ENCODE data around the gene HIVEP3.
A peak's percentile ranks its signal among the peaks of the same experiment; 100 is the strongest.

HIVEP3 gene

DNA sequence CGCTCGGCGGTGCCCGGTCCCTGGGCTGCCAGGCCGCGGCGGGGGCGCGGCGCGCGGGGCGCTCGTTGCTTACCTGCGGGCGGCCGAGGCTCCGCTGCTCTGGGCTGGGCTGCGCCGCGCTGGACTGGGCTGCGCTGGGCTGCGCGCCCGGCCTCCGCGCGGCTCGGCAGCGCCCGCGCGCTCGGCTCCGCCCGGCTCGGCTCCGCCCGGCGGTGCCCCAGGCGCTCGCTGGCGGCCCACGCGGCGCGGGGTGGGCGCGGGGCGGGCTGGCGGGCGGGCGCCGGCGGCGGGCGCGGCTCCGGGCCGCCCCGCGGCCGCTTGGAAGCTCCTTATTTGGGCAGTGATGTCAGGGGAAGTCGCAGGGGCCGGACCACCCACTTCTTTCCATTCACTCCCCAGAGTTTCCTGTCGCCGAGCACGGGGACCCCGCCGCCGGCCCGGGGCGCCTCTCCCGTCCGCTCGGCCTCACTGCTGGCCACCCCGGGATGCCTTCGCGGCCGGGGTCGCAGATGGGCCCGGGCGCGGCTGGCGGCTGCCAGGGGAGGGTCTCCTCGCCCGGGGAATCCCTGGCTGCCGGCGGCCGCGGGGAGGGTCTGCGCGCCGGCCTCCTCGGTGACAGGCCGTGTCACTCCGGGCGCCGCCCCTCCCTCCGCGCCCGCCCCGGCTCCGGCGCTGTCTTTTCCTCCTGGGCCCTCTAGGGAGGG is 256.5 kb downstream of the HIVEP3 start:
- peak; percentile 60 for DNase-seq

- DNase-seq, result no peak
Observed at GRCh38 chr1:41661428-41662060, 257.2 kb downstream of the HIVEP3 start.

DNA sequence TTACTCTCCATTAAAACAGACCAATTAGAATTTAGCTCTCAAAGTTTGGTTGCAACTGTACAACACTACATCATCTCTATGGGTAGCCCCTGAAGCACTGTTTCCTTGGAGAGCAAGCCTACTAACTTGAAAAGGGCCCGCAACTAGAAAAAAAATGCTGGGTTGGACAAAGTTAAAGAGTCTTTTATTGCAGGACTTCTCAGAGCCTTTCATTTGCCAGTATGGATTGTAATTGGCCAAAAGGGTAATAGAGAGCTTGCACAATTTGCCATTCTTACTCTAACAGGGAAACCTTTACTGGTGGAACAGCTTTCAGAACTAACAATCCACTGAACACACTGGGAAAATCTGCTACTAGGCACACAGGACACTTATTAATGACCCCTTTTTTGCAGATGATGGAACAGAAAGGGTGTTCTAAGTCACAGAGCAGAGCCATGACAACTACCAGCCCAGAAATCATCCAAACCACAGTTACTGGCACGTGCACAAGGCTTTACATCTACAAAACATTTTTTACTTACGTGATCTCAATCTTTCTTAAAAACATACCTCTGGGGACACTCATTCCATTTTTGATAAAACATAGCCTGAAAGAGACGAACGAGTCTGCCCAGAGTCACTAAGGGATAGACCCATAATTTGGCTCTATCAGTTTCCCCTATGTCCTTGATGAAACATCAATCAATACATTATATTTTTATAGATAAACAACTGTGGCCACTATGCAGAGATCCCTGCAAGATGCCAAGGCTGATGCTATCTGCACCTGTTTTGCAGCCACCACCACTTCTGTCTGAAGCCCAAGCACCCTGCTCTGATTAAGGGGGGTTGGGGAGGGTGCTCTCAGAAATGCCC is 257.9 kb downstream of the HIVEP3 start:
- no peak for DNase-seq

DNA sequence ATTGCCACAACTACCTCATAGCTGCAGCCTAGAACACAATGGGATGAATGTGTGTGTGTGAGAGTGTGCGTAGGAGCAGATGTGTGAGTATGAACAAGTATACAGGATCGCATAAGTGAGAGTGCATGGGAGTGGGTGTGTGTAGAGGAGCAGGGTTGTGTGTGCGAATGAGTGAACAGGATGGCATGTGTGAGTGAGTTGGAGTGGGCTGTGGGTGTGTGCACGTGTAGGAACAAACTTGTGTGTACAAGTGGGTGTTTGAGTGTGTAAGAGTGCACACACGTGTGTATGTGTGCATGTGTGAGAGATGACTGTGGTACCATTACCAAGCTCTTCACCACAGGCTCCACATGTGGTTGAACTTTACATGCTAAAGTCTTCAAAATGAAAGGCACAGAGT is 258.8 kb downstream of the HIVEP3 start:
- no peak for DNase-seq

DNA sequence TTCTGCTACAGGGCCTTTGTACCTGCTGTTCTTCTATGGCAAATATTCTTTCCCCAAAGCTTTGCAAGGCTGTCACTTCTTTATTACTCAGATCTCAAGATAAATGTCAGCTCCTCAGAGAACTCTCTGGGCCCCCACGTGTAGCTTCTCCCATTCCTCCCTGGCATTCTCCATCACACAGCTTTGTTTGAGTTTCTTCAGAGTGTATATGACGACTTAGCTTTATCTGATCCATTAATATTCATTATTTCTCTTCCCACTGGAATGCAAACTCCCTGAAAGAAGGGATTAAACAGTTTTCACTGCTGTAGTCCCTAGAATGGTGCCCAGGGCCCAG is 259.6 kb downstream of the HIVEP3 start:
- DNase-seq, result no peak

GRCh38 chr1:41658431-41659158 is 260.1 kb downstream of the HIVEP3 start:
- no peak for DNase-seq

GRCh38 chr1:41657679-41658295 is 260.9 kb downstream of the HIVEP3 start:
- DNase-seq, result no peak

GRCh38 chr1:41656825-41657500 is 261.8 kb downstream of the HIVEP3 start:
- no peak for DNase-seq

GRCh38 chr1:41656068-41656467 is 262.7 kb downstream of the HIVEP3 start:
- no peak for DNase-seq

- DNase-seq, result no peak
Observed at GRCh38 chr1:41655632-41656031, 263.1 kb downstream of the HIVEP3 start.

GRCh38 chr1:41653574-41653973 is 265.1 kb downstream of the HIVEP3 start:
- no peak for DNase-seq

DNA sequence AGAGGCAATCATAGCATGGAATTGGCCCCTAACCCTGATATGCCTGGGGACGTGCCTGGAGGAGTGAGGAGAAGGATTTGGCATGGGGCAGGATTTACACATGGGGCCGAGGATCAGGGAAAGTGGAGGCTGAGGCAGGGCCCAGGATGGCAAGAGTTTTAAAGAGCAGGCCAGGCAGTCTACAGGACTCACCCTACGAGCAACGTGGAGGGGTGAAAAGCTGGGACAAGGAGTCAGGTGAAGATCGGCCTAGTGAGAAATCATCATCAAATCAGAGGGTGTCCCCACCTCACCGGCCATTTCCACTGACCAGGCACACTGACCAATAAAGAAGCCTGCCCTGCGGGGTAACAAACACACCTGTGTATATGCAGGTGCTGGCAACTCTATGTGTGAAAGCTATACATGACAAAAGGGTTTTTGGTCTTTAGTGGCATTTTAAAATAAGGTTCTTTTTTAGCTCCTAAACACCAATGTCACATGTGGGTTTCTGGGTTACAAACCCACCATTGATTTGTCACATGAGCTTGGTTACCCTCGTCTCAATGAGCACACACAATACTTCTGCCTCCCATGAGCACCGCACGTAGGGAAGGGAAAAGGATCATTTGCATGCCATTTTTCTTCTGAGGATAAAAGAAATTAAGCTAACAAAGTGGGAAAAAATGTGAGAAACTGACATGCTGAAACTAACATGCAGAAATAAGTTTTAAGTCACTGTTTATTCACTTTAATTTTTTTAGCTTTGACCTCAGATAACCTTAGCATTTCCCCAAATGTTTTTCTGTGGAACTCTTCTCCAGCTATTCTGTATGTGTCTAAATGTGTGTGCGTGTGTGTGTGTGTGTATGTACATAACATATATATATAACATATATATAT is 266.1 kb downstream of the HIVEP3 start:
- no peak for DNase-seq

- no peak for DNase-seq
Observed at GRCh38 chr1:41650028-41650880, 268.5 kb downstream of the HIVEP3 start.

DNA sequence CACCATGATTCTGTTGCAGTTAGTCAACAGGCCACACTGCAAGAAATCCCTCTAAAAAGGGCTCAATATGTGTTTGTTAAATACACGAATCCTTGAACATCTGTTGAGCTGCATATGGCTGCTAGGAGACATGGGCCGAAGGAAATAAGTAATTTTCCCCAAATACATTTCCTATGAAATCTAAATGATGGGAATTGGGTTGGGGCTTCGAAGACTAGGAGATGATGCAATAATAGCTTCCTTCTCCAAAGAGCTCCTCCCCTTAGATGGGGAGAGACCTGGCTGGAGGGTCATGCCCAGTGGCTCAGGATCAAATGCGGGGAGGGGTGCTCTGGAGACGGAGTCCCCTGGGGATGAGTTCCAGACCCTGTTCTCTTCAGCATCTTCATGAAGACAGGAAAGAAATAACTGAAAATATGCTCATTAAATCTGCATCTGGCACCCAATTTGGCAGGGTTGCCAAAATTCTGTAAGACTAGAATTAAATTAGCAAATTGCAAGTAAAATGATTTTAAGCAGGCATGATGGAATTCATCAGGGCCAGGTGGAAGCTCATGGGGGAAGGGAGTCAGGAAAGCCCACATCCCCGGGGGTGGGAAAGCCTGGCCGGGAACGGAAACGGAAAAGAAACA is 269.2 kb downstream of the HIVEP3 start:
- DNase-seq, result no peak

GRCh38 chr1:41648844-41649243 is 269.9 kb downstream of the HIVEP3 start:
- no peak for DNase-seq

DNA sequence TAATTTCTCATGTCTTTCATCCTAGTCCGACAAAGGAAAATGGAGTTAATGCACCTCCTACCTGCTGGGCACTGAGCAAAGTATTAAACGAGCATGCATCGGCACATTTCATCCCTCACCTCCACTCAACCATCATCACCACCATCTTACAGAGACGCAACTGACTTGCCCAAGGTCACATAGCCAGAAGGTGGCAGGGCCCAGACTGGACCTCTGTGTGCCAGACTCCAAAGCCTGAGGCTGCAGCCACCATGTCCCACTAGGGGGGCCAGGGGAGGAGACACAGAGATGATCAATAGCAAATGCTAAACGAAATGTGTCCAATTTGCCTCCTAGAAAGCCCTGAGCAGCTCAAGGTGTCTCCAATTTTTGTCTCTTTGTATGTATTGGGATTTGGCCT is 270.5 kb downstream of the HIVEP3 start:
- no peak for DNase-seq

- DNase-seq, result no peak
Observed at GRCh38 chr1:41647221-41648135, 271.2 kb downstream of the HIVEP3 start.

GRCh38 chr1:41646186-41646585 is 272.5 kb downstream of the HIVEP3 start:
- DNase-seq, result no peak
